Occipital lobe (tissue), 2 donors: ENCODE results near the gene SLC6A5. TPM values are rescaled to one million over a fixed set of nuclear protein-coding genes. Genes with fewer than 3 reads are reported as not detected.

Source experiments
- DNase-seq: peaks from one replicate; lab custom pipeline; 2025; lab: John Stamatoyannopoulos, UW
- total RNA-seq: library from RNA; depleted of rRNA; stranded (reverse); fragments of >200 nt; gene quantifications from one replicate; pipeline ENCODE4 v1.2.3, GENCODE V29; 2014

The SLC6A5 gene
- total RNA-seq, 1 donor from 2014 or later: not detected

GRCh38 chr11:20620988-20621387 lies 21.6 kb downstream of the SLC6A5 start:
- DNase-seq: no peak

- DNase-seq: no peak
These were observed 22.3 kb downstream of the SLC6A5 start for GRCh38 chr11:20621679-20622078.

- no peak for DNase-seq
These were observed 23.8 kb downstream of the SLC6A5 start for GRCh38 chr11:20623252-20623651.

- DNase-seq: no peak
These were observed 26.9 kb downstream of the SLC6A5 start for GRCh38 chr11:20626279-20626678.

GRCh38 chr11:20627026-20627425 lies 27.6 kb downstream of the SLC6A5 start:
- no peak for DNase-seq

GRCh38 chr11:20627701-20628100 lies 28.3 kb downstream of the SLC6A5 start:
- DNase-seq: no peak

GRCh38 chr11:20631519-20632168 lies 32.2 kb downstream of the SLC6A5 start:
- no peak for DNase-seq

- DNase-seq: no peak
These were observed 32.7 kb downstream of the SLC6A5 start for GRCh38 chr11:20632169-20632532.

GRCh38 chr11:20634044-20634443 lies 34.6 kb downstream of the SLC6A5 start:
- DNase-seq: no peak

GRCh38 chr11:20634781-20635180 lies 35.4 kb downstream of the SLC6A5 start:
- DNase-seq: no peak

- DNase-seq: no peak
These were observed 38.7 kb downstream of the SLC6A5 start for GRCh38 chr11:20638074-20638473.

- DNase-seq: no peak
These were observed 40.3 kb downstream of the SLC6A5 start for GRCh38 chr11:20639688-20640087.

- DNase-seq: no peak
These were observed 41.0 kb downstream of the SLC6A5 start for GRCh38 chr11:20640401-20640800.

- no peak for DNase-seq
These were observed 45.0 kb downstream of the SLC6A5 start for GRCh38 chr11:20644360-20644759.

GRCh38 chr11:20647976-20648565 lies 48.7 kb downstream of the SLC6A5 start:
- DNase-seq: no peak

- DNase-seq: no peak
These were observed 52.9 kb downstream of the SLC6A5 start for GRCh38 chr11:20652150-20652806.

- DNase-seq: no peak
These were observed 54.6 kb downstream of the SLC6A5 start for GRCh38 chr11:20654038-20654437.

- no peak for DNase-seq
These were observed 57.5 kb downstream of the SLC6A5 start for GRCh38 chr11:20656901-20657300.

GRCh38 chr11:20658135-20658534 lies 58.7 kb downstream of the SLC6A5 start:
- DNase-seq: no peak

GRCh38 chr11:20661445-20661844 lies 62.0 kb downstream of the SLC6A5 start:
- DNase-seq: no peak

- no peak for DNase-seq
These were observed 62.4 kb downstream of the SLC6A5 start for GRCh38 chr11:20661850-20662249.

GRCh38 chr11:20668131-20668809 lies 68.9 kb downstream of the SLC6A5 start:
- no peak for DNase-seq
